ENCODE data around the gene CTNNA3.

GRCh38 chr10:65894961-65895360, 1801.0 kb downstream of the CTNNA3 start:
- TF ChIP-seq CTCF (IDR thresholded peaks at IDR 0.05) (no peak), POLR2A (IDR thresholded peaks at IDR 0.05) (no peak)
